PC-3 (cell line): ENCODE data around the gene USP25. TPM values are rescaled to one million over a fixed set of nuclear protein-coding genes. Genes with fewer than 3 reads are reported as not detected.

Experiments used
- ATAC-seq: fragments of 200-7000 bp; cut with Tn5 transposase; 2 replicates; pipeline ENCODE4 v1.9.1; 2020; ENCODE audit warnings: mild to moderate bottlenecking, moderate library complexity
- Bru-seq: library from RNA; stranded (reverse); fragments of 400-500 nt; gene quantifications from one replicate; lab custom pipeline; 2021; lab: Mats Ljungman, UMichigan
- BruChase-seq, 2 experiments: library from RNA; stranded (reverse); fragments of 400-500 nt; gene quantifications; one replicate each; lab custom pipeline; 2021; lab: Mats Ljungman, UMichigan
- BruUV-seq: library from RNA; stranded (reverse); fragments of 400-500 nt; replicated peaks from 2 replicates; lab custom pipeline; 2021; lab: Mats Ljungman, UMichigan
- CTCF ChIA-PET: fragments of 300-600 bp; sonication (Branson Sonifier 250); formaldehyde crosslinking; loops from one replicate; lab custom pipeline; 2022; ENCODE audit warnings: antibody characterized with exemption; lab: Charles Lee
- POLR2A ChIA-PET: fragments of 300-600 bp; sonication (Branson Sonifier 250); formaldehyde crosslinking; loops from one replicate; lab custom pipeline; 2022; ENCODE audit warnings: antibody characterized with exemption; ENCODE audit not compliant: unreplicated experiment; lab: Charles Lee
- DNase-seq: peaks from one replicate; pipeline ENCODE4 v3.0.0-alpha.2; 2015
- H2AFZ ChIP-seq: fragments of 300-600 bp; sonication (generic); 2 replicates; pipeline ENCODE4 v1.6.0; 2016; ENCODE audit warnings: antibody characterized with exemption, low read length
- H3F3A ChIP-seq: fragments of 300-600 bp; sonication (generic); one replicate; pipeline ENCODE4 v1.6.0; 2017; ENCODE audit warnings: antibody characterized with exemption, low read length, control low read depth, mild to moderate bottlenecking; ENCODE audit not compliant: unreplicated experiment
- H3K27ac ChIP-seq: fragments of 300-600 bp; sonication (generic); 2 replicates; pipeline ENCODE4 v1.5.1; 2016; ENCODE audit warnings: mild to moderate bottlenecking, low read length
- H3K27me3 ChIP-seq: fragments of 300-600 bp; sonication (generic); 2 replicates; pipeline ENCODE4 v1.6.1; 2016; ENCODE audit warnings: low read length, mixed read lengths
- H3K36me3 ChIP-seq: fragments of 300-600 bp; sonication (generic); 2 replicates; pipeline ENCODE4 v1.6.1; 2016; ENCODE audit warnings: low read depth, mixed run types, low read length, mixed read lengths
- H3K4me1 ChIP-seq: fragments of 300-600 bp; sonication (generic); 2 replicates; pipeline ENCODE4 v1.5.1; 2016; ENCODE audit warnings: low read length; ENCODE audit not compliant: insufficient read depth
- H3K4me2 ChIP-seq: fragments of 300-600 bp; sonication (generic); 2 replicates; pipeline ENCODE4 v1.6.0; 2016; ENCODE audit warnings: low read length
- H3K4me3 ChIP-seq: fragments of 300-600 bp; sonication (generic); 2 replicates; pipeline ENCODE4 v1.5.1; 2016; ENCODE audit warnings: mild to moderate bottlenecking, low read length, mixed read lengths
- H3K79me2 ChIP-seq: fragments of 300-600 bp; sonication (generic); 2 replicates; pipeline ENCODE4 v1.6.1; 2017; ENCODE audit warnings: low read length, mixed read lengths
- H3K9ac ChIP-seq: fragments of 300-600 bp; sonication (generic); 2 replicates; pipeline ENCODE4 v1.6.0; 2016; ENCODE audit warnings: mild to moderate bottlenecking, low read length
- H3K9me2 ChIP-seq: fragments of 300-600 bp; sonication (generic); replicated peaks from 2 replicates; pipeline ENCODE4 v1.6.1; 2016; ENCODE audit warnings: mixed run types, low read length, mixed read lengths
- H3K9me3 ChIP-seq: fragments of 300-600 bp; sonication (generic); 2 replicates; pipeline ENCODE4 v1.6.1; 2016; ENCODE audit warnings: low read length, mixed read lengths
- H4K20me1 ChIP-seq: fragments of 300-600 bp; sonication (generic); 2 replicates; pipeline ENCODE4 v1.6.1; 2016; ENCODE audit warnings: low read length, mixed read lengths
- CTCF ChIP-seq: fragments of 300-600 bp; sonication (generic); conservative IDR thresholded peaks from 2 replicates; pipeline ENCODE4 v1.5.1; 2017; ENCODE audit warnings: antibody characterized with exemption, low read depth, mild to moderate bottlenecking, low read length
- EZH2 ChIP-seq: fragments of 300-600 bp; sonication (generic); IDR thresholded peaks from one replicate; pipeline ENCODE4 v1.6.1; 2017; ENCODE audit warnings: antibody characterized with exemption, mild to moderate bottlenecking, low read length; ENCODE audit not compliant: unreplicated experiment
- EZH2phosphoT487 ChIP-seq: fragments of 300-600 bp; sonication (generic); IDR thresholded peaks from 2 replicates; pipeline ENCODE4 v1.6.1; 2018; ENCODE audit warnings: mild to moderate bottlenecking, antibody characterized with exemption, low read length, borderline replicate concordance
- intact Hi-C: fragments of 100-400 bp; cut with micrococcal nuclease; formaldehyde crosslinking; loops from 2 replicates; pipeline ENCODE4 v1.9.0; 2023
- long read RNA-seq: library from polyadenylated mRNA; unstranded; transcript quantifications from one replicate; pipeline ENCODE4 v2.0.0, GENCODE V29; 2021; ENCODE audit not compliant: unreplicated experiment
- total RNA-seq: library from RNA; depleted of rRNA; stranded (reverse); fragments of >200 nt; gene quantifications from 2 replicates; pipeline ENCODE4 v1.2.3, GENCODE V29; 2014; rRNA removed

USP25 gene
- total RNA-seq: 28.3 and 54.4 TPM in 2 replicates
- percentile 97 among the genes with signal in this experiment for Bru-seq, nascent RNA
- BruChase-seq, experiment 1, labeled RNA remaining after a 6-hour chase: percentile 79 among the genes with signal in this experiment
- BruChase-seq, experiment 2, labeled RNA remaining after a 2-hour chase: percentile 92 among the genes with signal in this experiment
- long read RNA-seq, full-length matches to known transcripts: 51 of 112 reads
- long read RNA-seq, partial matches to known transcripts: 13 of 112 reads
- long read RNA-seq, other reads (novel, unspliced or antisense): 48 of 112 reads

GRCh38 chr21:15729674-15730483 is at the start of gene USP25:
TSS of gene USP25 (plus strand) at chr21:15729982. CDS start at chr21:15730394, 412 bp downstream.
- BruUV-seq: no TSS peak
- no peak for TF ChIP-seq EZH2
- TF ChIP-seq CTCF: no peak
- TF ChIP-seq EZH2phosphoT487: no peak
- no peaks in the 10 kb centered on the region for H3K9me2 ChIP-seq
- intact Hi-C loops: loop anchor here (1.0 to 10.0 kb wide), 6 partner anchors 24 to 1348 kb away; partner anchors contain the start of gene HSPA13
- H3K79me2 ChIP-seq: peaks cover 47% of the 10 kb centered on the region
- DNase-seq (peak; percentile 94), ATAC-seq (peak; percentile 77)
- CTCF ChIA-PET: no interaction called here
- no peaks in the 10 kb centered on the region for H3K9me3 ChIP-seq
- H3K4me3 ChIP-seq: peak within 1 kb of the TSS; percentile 85
- peak within 1 kb of the TSS; percentile 58 for H3K27ac ChIP-seq
- H3F3A ChIP-seq: no peaks in the 10 kb centered on the region
- peaks cover 17% of the 10 kb centered on the region for H3K4me1 ChIP-seq
- peak within 1 kb of the TSS; percentile 88 for H3K4me2 ChIP-seq
- POLR2A ChIA-PET: interaction anchor here (0.6 kb wide), 1 partner anchor 27 kb away, joined by 4 read pairs; no protein-coding TSS in a partner anchor
- H3K9ac ChIP-seq: peak within 1 kb of the TSS; percentile 89
- H3K36me3 ChIP-seq: no peaks in the 10 kb centered on the region
- H3K27me3 ChIP-seq: no peaks in the 10 kb centered on the region
- peaks cover 33% of the 10 kb centered on the region for H4K20me1 ChIP-seq
- H2AFZ ChIP-seq: peak within 1 kb of the TSS; percentile 95

GRCh38 chr21:15682186-15682895 is 47.4 kb upstream of the USP25 start:
- H2AFZ ChIP-seq: peak overlapping the region; percentile 54
- intact Hi-C loops: loop anchor here (2.0 kb wide), 2 partner anchors 46 to 90 kb away; partner anchors contain the start of gene USP25
- peak overlapping the region; percentile 62 for H3K4me2 ChIP-seq
- CTCF ChIA-PET: interaction anchor here (0.6 kb wide), 1 partner anchor 482 kb away, joined by 3 read pairs; no protein-coding TSS in a partner anchor
- H4K20me1 ChIP-seq: no peaks in the 10 kb centered on the region
- H3K4me3 ChIP-seq: peak overlapping the region; percentile 8; the same call in 1 of the 2 replicates
- peaks cover 1% of the 10 kb centered on the region for H3F3A ChIP-seq
- peak; percentile 58 for ATAC-seq
- peaks cover 9% of the 10 kb centered on the region; the same call in 1 of the 2 replicates for H3K9me3 ChIP-seq
- peaks cover 37% of the 10 kb centered on the region for H3K4me1 ChIP-seq
- H3K36me3 ChIP-seq: peaks cover 6% of the 10 kb centered on the region; the same call in 1 of the 2 replicates
- no peaks in the 10 kb centered on the region for H3K79me2 ChIP-seq
- peak overlapping the region; percentile 83 for H3K27ac ChIP-seq
- DNase-seq: peak; percentile 80
- H3K9ac ChIP-seq: peak overlapping the region; percentile 39
- H3K9me2 ChIP-seq: no peaks in the 10 kb centered on the region
- no peak for TF ChIP-seq EZH2
- no peak for TF ChIP-seq CTCF
- TF ChIP-seq EZH2phosphoT487: no peak
- POLR2A ChIA-PET: interaction anchor here (0.6 kb wide), 1 partner anchor 70 kb away, joined by 3 read pairs; no protein-coding TSS in a partner anchor
- no peaks in the 10 kb centered on the region for H3K27me3 ChIP-seq
- BruUV-seq: TSS peak; percentile 35
